Lung (tissue), 12 donors: ENCODE data around the gene ACACA. TPM values are rescaled to one million over a fixed set of nuclear protein-coding genes. Genes with fewer than 3 reads are reported as not detected.

ENCODE experiments used
- ATAC-seq: fragments of 200-7000 bp; cut with Tn5 transposase; one replicate; pipeline ENCODE4 v1.9.1; 2020; ENCODE audit warnings: moderate number of reproducible peaks; ENCODE audit not compliant: insufficient read depth, low FRiP score
- DNase-seq, 3 donors: peaks; one replicate each; pipeline ENCODE4 v3.0.0-alpha.2; 2013 to 2017
- H3K27ac ChIP-seq, 2 donors: one replicate each; pipeline ENCODE4 v1.5.1; 2013; ENCODE audit warnings: mild to moderate bottlenecking in 2 of 2, moderate library complexity in 2 of 2, control low read depth in 1 of 2, inconsistent platforms in 1 of 2, low read depth in 1 of 2, low read length in 1 of 2
- H3K27me3 ChIP-seq, 3 donors: one replicate each; pipeline ENCODE4 v1.5.1; 2013; ENCODE audit warnings: low read length in 2 of 3; ENCODE audit not compliant: control insufficient read depth in 3 of 3, insufficient read depth in 3 of 3
- H3K36me3 ChIP-seq, 4 donors: one replicate each; pipeline ENCODE4 v1.5.1; 2013; ENCODE audit warnings: low read length in 4 of 4, mild to moderate bottlenecking in 1 of 4, moderate library complexity in 1 of 4; ENCODE audit not compliant: control insufficient read depth in 4 of 4, insufficient read depth in 4 of 4
- H3K4me1 ChIP-seq, 5 donors: one replicate each; pipeline ENCODE4 v1.5.1; 2013; ENCODE audit warnings: low read length in 5 of 5, mild to moderate bottlenecking in 2 of 5, moderate library complexity in 1 of 5; ENCODE audit not compliant: control insufficient read depth in 5 of 5, insufficient read depth in 5 of 5
- H3K4me3 ChIP-seq: one replicate; pipeline ENCODE4 v1.5.1; 2013; ENCODE audit warnings: mild to moderate bottlenecking, control low read depth, moderate library complexity
- H3K9ac ChIP-seq, 2 donors: one replicate each; pipeline ENCODE4 v1.5.1; 2013; ENCODE audit warnings: low read length in 2 of 2, control low read depth in 1 of 2; ENCODE audit not compliant: insufficient read depth in 1 of 2
- H3K9me3 ChIP-seq, 4 donors: one replicate each; pipeline ENCODE4 v1.5.1; 2013; ENCODE audit warnings: low read length in 3 of 4, mild to moderate bottlenecking in 1 of 4, moderate library complexity in 1 of 4; ENCODE audit not compliant: control insufficient read depth in 4 of 4, insufficient read depth in 3 of 4
- WGBS, 2 donors: extraction: QIAGEN DNeasy Blood & Tissue Kit; methylation state at CpG; one replicate each; pipeline ENCODE4 v1.1.7; 2013; 5-methylcytosine and 5-hydroxymethylcytosine counted together
- polyA plus RNA-seq, 2 donors: library from polyadenylated mRNA; stranded (reverse); fragments of 200-250 nt; gene quantifications; one replicate each; pipeline ENCODE4 v1.2.1, GENCODE V29; 2013
- total RNA-seq, 2 donors: library from RNA; depleted of rRNA in 1 of 2; stranded (reverse); fragments of >200 nt in 1 of 2; gene quantifications; one replicate each; pipeline ENCODE4 v1.2.1, GENCODE V29; 2014 to 2021
- TF ChIP-seq, protein P1 (sequence below): IDR thresholded peaks from 2 replicates; pipeline ENCODE4 v1.5.1; 2012; ENCODE audit warnings: mild to moderate bottlenecking; ENCODE audit errors: control extremely low read depth, extremely low read depth
- donor health status: control.
- donor health status: control.
- donor health status: Bipolar disorder and iron deficiency.
- donor health status: healthy.
- donor health status: DM: yes; HTN: yes; CAD: no.

The ACACA gene
- total and polyA plus RNA-seq, 4 donors = 26.0 to 111 (median 55.6) TPM

DNA sequence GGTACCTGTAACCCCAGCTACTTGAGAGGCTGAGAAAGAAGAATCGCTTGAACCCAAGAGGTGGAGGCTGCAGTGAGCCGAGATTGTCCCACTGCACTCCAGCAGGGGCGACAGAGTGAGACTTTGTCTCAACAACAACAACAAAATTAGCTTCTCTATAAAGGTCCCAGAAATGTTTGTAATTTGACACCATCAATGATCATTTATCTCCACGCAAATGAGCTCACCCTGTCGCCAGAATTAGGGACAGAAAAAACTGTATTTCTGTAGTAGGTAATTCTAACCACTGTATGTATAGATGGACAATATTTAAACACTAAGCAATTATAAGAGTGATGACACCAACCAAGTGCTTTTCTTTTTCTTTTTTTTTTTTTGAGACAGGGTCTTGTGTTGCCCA lies 20.2 kb downstream of the ACACA start:
- Histone ChIP-seq H3K9me3 (no peaks in the 10 kb centered on the region), H3K4me1 (peaks cover 0 to 3% (median 0%) of the 10 kb centered on the region in 5 donors), H3K4me3 (no peak overlapping the region), H3K9ac (no peak overlapping the region), H3K27me3 (no peaks in the 10 kb centered on the region), H3K27ac (no peak overlapping the region), H3K36me3 (no peaks in the 10 kb centered on the region)
- TF ChIP-seq, protein P1, sequence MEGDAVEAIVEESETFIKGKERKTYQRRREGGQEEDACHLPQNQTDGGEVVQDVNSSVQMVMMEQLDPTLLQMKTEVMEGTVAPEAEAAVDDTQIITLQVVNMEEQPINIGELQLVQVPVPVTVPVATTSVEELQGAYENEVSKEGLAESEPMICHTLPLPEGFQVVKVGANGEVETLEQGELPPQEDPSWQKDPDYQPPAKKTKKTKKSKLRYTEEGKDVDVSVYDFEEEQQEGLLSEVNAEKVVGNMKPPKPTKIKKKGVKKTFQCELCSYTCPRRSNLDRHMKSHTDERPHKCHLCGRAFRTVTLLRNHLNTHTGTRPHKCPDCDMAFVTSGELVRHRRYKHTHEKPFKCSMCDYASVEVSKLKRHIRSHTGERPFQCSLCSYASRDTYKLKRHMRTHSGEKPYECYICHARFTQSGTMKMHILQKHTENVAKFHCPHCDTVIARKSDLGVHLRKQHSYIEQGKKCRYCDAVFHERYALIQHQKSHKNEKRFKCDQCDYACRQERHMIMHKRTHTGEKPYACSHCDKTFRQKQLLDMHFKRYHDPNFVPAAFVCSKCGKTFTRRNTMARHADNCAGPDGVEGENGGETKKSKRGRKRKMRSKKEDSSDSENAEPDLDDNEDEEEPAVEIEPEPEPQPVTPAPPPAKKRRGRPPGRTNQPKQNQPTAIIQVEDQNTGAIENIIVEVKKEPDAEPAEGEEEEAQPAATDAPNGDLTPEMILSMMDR = no peak
- ATAC-seq (no peak), DNase-seq (no peak)
- WGBS, 2 donors = 93 to 98% methylated on average over 5 of the region's 5 CpGs

DNA sequence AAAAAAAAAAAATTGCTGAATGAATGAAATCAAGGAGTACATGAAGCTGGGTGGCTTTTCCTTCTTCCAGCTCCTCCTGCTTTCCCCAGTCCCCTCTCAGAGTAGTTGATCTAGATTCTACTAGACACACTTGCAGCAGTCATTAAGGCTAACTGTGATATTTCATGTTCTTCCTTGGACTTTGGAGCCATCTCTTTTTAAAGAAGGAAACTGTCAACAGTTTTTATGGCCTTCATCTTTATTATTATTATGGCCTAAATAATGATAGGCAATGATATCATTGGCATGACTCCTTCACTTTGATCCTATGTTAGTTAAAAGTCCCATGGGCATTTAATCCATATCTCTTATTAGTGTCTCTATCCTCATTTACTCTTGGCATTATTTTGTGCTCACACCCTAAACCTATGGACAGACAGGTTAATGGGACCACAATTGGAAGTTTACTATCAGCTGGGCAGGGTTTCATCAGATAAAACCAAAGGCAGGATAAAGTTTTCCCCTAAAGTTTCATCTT lies 21.1 kb downstream of the ACACA start:
- Histone ChIP-seq H3K27ac (no peak overlapping the region), H3K4me1 (peaks cover 0 to 3% (median 0%) of the 10 kb centered on the region in 5 donors), H3K27me3 (no peaks in the 10 kb centered on the region), H3K9me3 (no peaks in the 10 kb centered on the region), H3K4me3 (no peak overlapping the region), H3K36me3 (no peaks in the 10 kb centered on the region), H3K9ac (no peak overlapping the region)
- TF ChIP-seq, protein P1 = no peak
- no peak for DNase-seq
- no peak for ATAC-seq

DNA sequence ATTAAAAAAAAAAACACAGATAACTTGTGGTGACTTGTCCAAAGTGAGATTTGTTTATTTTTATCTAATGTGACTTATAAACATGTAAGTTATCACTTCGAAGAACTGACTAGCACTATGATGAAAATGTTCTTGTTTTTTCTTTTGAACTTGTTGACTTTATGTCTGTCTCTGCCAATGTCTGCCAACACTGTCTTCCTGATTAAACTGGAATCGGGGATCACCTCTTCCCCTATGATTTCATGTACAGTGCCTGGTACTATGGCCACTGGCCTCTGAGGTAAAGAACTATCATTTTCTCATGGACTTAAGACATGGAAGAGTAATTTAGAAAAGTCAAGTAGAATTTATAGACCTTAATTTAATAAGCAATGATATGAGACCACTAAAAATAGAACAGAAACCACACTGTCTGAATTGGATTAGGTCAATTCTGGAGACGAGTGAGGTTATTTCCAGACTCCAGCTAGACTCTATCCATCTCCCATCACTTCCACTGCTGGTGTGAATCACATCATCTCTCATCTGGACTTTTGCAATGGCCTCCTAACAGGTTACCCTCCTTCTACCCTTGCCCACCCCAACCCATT lies 22.0 kb downstream of the ACACA start:
- TF ChIP-seq, protein P1 = no peak
- no peak for DNase-seq
- WGBS, 2 donors = 66 to 76% methylated on average over 3 of the region's 3 CpGs
- no peak overlapping the region for H3K4me3 ChIP-seq
- ATAC-seq = no peak
- no peaks in the 10 kb centered on the region for H3K27me3 ChIP-seq
- H3K27ac ChIP-seq = no peak overlapping the region
- H3K9ac ChIP-seq = no peak overlapping the region
- H3K9me3 ChIP-seq = no peaks in the 10 kb centered on the region
- H3K4me1 ChIP-seq = peaks cover 0 to 3% (median 0%) of the 10 kb centered on the region in 5 donors
- no peaks in the 10 kb centered on the region for H3K36me3 ChIP-seq

DNA sequence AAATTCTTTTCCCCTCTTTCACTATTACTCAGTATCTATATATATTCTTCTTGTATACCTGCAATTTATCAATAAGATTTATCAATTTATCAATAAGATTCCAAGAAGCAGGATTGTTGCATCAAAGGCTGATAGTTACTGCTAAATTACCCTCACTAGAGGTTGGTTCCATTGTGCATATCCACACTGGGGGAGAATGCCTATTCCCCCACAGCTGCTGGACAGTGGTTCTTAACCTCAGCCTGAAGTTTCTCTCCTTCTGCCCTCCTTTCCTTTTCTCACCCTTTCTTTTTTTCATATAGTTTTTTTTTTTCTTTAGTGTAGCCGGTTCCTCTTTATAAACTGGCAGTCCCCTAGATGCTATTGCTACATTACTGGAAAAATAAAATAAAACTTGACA lies 24.6 kb downstream of the ACACA start:
- H3K27me3 ChIP-seq = no peaks in the 10 kb centered on the region
- H3K4me1 ChIP-seq = no peaks in the 10 kb centered on the region
- no peaks in the 10 kb centered on the region for H3K36me3 ChIP-seq
- no peak for ATAC-seq
- H3K4me3 ChIP-seq = no peak overlapping the region
- no peaks in the 10 kb centered on the region for H3K9me3 ChIP-seq
- H3K9ac ChIP-seq = no peak overlapping the region
- TF ChIP-seq, protein P1 = no peak
- no peak for DNase-seq
- WGBS, 2 donors = 79 to 95% methylated on average over 1 of the region's 1 CpG
- no peak overlapping the region for H3K27ac ChIP-seq
